Measurements from ENCODE around the gene UBL4B.
A peak's percentile ranks its signal among the peaks of the same experiment; 100 is the strongest.

UBL4B gene

GRCh38 chr1:110138956-110139355 lies 26.7 kb downstream of the UBL4B start:
- H3K9me3 ChIP-seq (ENCODE audit: control insufficient read depth, low read length): no peaks in the 10 kb centered on the region
- H3K4me2 ChIP-seq (ENCODE audit: low read length, poor library complexity, severe bottlenecking): no peak overlapping the region
- H3K27me3 ChIP-seq (ENCODE audit: control insufficient read depth in 1 of 2, insufficient read depth in 1 of 2, low read length in 2 of 2): peaks cover 58 to 78% of the 10 kb centered on the region in 2 experiments
- no peak overlapping the region for H3K23ac ChIP-seq (ENCODE audit: low read length in 2 of 2)
- 69% methylated on average over 2 of the region's 3 CpGs for WGBS
- H2AK5ac ChIP-seq (ENCODE audit: low read length, severe bottlenecking): no peak overlapping the region
- H3K14ac ChIP-seq (ENCODE audit: low read length in 2 of 2): no peak overlapping the region
- H2BK5ac ChIP-seq (ENCODE audit: low read depth, low read length, poor library complexity, severe bottlenecking): no peak overlapping the region
- no peak overlapping the region for H2BK12ac ChIP-seq (ENCODE audit: low read length in 2 of 2)
- H4K91ac ChIP-seq (ENCODE audit: low read length): no peak overlapping the region
- H3K79me1 ChIP-seq (replicated peaks; ENCODE audit: low read length, poor library complexity, severe bottlenecking): no peaks in the 10 kb centered on the region
- DNase-seq: no peak
- H3K4me3 ChIP-seq (ENCODE audit: insufficient read depth in 1 of 2, low read depth in 1 of 2, low read length in 2 of 2): no peak overlapping the region
- no peaks in the 10 kb centered on the region for H3K36me3 ChIP-seq (ENCODE audit: control insufficient read depth in 1 of 2, insufficient read depth in 2 of 2, low read depth in 1 of 2, low read length in 2 of 2)
- no peak overlapping the region for H3K9ac ChIP-seq (ENCODE audit: low read length)
- H3K4me1 ChIP-seq (ENCODE audit: control insufficient read depth, insufficient read depth, low read depth, low read length): no peaks in the 10 kb centered on the region
- no peak overlapping the region for H2BK15ac ChIP-seq (ENCODE audit: low read depth, poor library complexity, severe bottlenecking)
- no peak overlapping the region for H3K18ac ChIP-seq (ENCODE audit: low read depth in 1 of 2, low read length in 2 of 2)
- no peak overlapping the region for H3K27ac ChIP-seq (ENCODE audit: low read length, poor library complexity, severe bottlenecking)
- H4K8ac ChIP-seq (ENCODE audit: low read length): no peak overlapping the region
- H2AFZ ChIP-seq (ENCODE audit: low read depth, low read length): no peak overlapping the region
- no peak overlapping the region for H2BK120ac ChIP-seq (ENCODE audit: low read depth, low read length)
- H3K4ac ChIP-seq (ENCODE audit: low read depth in 1 of 2, low read length in 2 of 2): no peak overlapping the region

GRCh38 chr1:110144366-110144765 lies 32.1 kb downstream of the UBL4B start:
- H3K9me3 ChIP-seq (ENCODE audit: control insufficient read depth, low read length): no peaks in the 10 kb centered on the region
- no peak overlapping the region for H3K18ac ChIP-seq (ENCODE audit: low read depth in 1 of 2, low read length in 2 of 2)
- no peak overlapping the region for H3K9ac ChIP-seq (ENCODE audit: low read length)
- no peaks in the 10 kb centered on the region for H3K4me1 ChIP-seq (ENCODE audit: control insufficient read depth, insufficient read depth, low read depth, low read length)
- no peak overlapping the region for H4K91ac ChIP-seq (ENCODE audit: low read length)
- H3K4me3 ChIP-seq (ENCODE audit: insufficient read depth in 1 of 2, low read depth in 1 of 2, low read length in 2 of 2): no peak overlapping the region
- no peak overlapping the region for H3K4me2 ChIP-seq (ENCODE audit: low read length, poor library complexity, severe bottlenecking)
- DNase-seq: no peak
- H2AFZ ChIP-seq (ENCODE audit: low read depth, low read length): no peak overlapping the region
- peaks cover 64 to 91% of the 10 kb centered on the region in 2 experiments for H3K27me3 ChIP-seq (ENCODE audit: control insufficient read depth in 1 of 2, insufficient read depth in 1 of 2, low read length in 2 of 2)
- no peak overlapping the region for H3K27ac ChIP-seq (ENCODE audit: low read length, poor library complexity, severe bottlenecking)
- WGBS: 72% methylated on average over 2 of the region's 3 CpGs
- no peak overlapping the region for H2BK12ac ChIP-seq (ENCODE audit: low read length in 2 of 2)
- H4K8ac ChIP-seq (ENCODE audit: low read length): no peak overlapping the region
- H2BK120ac ChIP-seq (ENCODE audit: low read depth, low read length): no peak overlapping the region
- H3K14ac ChIP-seq (ENCODE audit: low read length in 2 of 2): no peak overlapping the region
- no peaks in the 10 kb centered on the region for H3K36me3 ChIP-seq (ENCODE audit: control insufficient read depth in 1 of 2, insufficient read depth in 2 of 2, low read depth in 1 of 2, low read length in 2 of 2)
- no peak overlapping the region for H2BK5ac ChIP-seq (ENCODE audit: low read depth, low read length, poor library complexity, severe bottlenecking)
- no peaks in the 10 kb centered on the region for H3K79me1 ChIP-seq (replicated peaks; ENCODE audit: low read length, poor library complexity, severe bottlenecking)
- H3K23ac ChIP-seq (ENCODE audit: low read length in 2 of 2): no peak overlapping the region
- H3K4ac ChIP-seq (ENCODE audit: low read depth in 1 of 2, low read length in 2 of 2): no peak overlapping the region
- H2AK5ac ChIP-seq (ENCODE audit: low read length, severe bottlenecking): no peak overlapping the region
- H2BK15ac ChIP-seq (ENCODE audit: low read depth, poor library complexity, severe bottlenecking): no peak overlapping the region

GRCh38 chr1:110148961-110149360 lies 36.7 kb downstream of the UBL4B start:
- Histone ChIP-seq H3K9ac (ENCODE audit: low read length) (no peak overlapping the region), H4K8ac (ENCODE audit: low read length) (no peak overlapping the region), H3K9me3 (ENCODE audit: control insufficient read depth, low read length) (no peaks in the 10 kb centered on the region), H3K4me3 (ENCODE audit: insufficient read depth in 1 of 2, low read depth in 1 of 2, low read length in 2 of 2) (no peak overlapping the region), H2BK15ac (ENCODE audit: low read depth, poor library complexity, severe bottlenecking) (no peak overlapping the region), H3K23ac (ENCODE audit: low read length in 2 of 2) (no peak overlapping the region), H2AK5ac (ENCODE audit: low read length, severe bottlenecking) (no peak overlapping the region), H2AFZ (ENCODE audit: low read depth, low read length) (no peak overlapping the region), H3K4ac (ENCODE audit: low read depth in 1 of 2, low read length in 2 of 2) (no peak overlapping the region), H3K27me3 (ENCODE audit: control insufficient read depth in 1 of 2, insufficient read depth in 1 of 2, low read length in 2 of 2) (peaks cover 63 to 80% of the 10 kb centered on the region in 2 experiments), H3K14ac (ENCODE audit: low read length in 2 of 2) (no peak overlapping the region), H3K18ac (ENCODE audit: low read depth in 1 of 2, low read length in 2 of 2) (no peak overlapping the region), H3K4me2 (ENCODE audit: low read length, poor library complexity, severe bottlenecking) (no peak overlapping the region), H4K91ac (ENCODE audit: low read length) (no peak overlapping the region), H3K79me1 (replicated peaks; ENCODE audit: low read length, poor library complexity, severe bottlenecking) (no peaks in the 10 kb centered on the region), H3K36me3 (ENCODE audit: control insufficient read depth in 1 of 2, insufficient read depth in 2 of 2, low read depth in 1 of 2, low read length in 2 of 2) (no peaks in the 10 kb centered on the region), H2BK120ac (ENCODE audit: low read depth, low read length) (no peak overlapping the region), H3K4me1 (ENCODE audit: control insufficient read depth, insufficient read depth, low read depth, low read length) (peaks cover 11% of the 10 kb centered on the region), H3K27ac (ENCODE audit: low read length, poor library complexity, severe bottlenecking) (no peak overlapping the region), H2BK12ac (ENCODE audit: low read length in 2 of 2) (no peak overlapping the region), H2BK5ac (ENCODE audit: low read depth, low read length, poor library complexity, severe bottlenecking) (no peak overlapping the region)
- 53% methylated on average over 4 of the region's 4 CpGs for WGBS
- DNase-seq: no peak

- Histone ChIP-seq H3K36me3 (ENCODE audit: control insufficient read depth in 1 of 2, insufficient read depth in 2 of 2, low read depth in 1 of 2, low read length in 2 of 2) (no peaks in the 10 kb centered on the region), H2AK5ac (ENCODE audit: low read length, severe bottlenecking) (no peak within 1 kb of the TSS), H3K14ac (ENCODE audit: low read length in 2 of 2) (no peak within 1 kb of the TSS), H3K79me1 (replicated peaks; ENCODE audit: low read length, poor library complexity, severe bottlenecking) (no peaks in the 10 kb centered on the region), H3K9ac (ENCODE audit: low read length) (peak within 1 kb of the TSS; percentile 34), H3K27ac (ENCODE audit: low read length, poor library complexity, severe bottlenecking) (no peak within 1 kb of the TSS), H2BK5ac (ENCODE audit: low read depth, low read length, poor library complexity, severe bottlenecking) (no peak within 1 kb of the TSS), H2BK15ac (ENCODE audit: low read depth, poor library complexity, severe bottlenecking) (no peak within 1 kb of the TSS), H3K23ac (ENCODE audit: low read length in 2 of 2) (no peak within 1 kb of the TSS), H3K18ac (ENCODE audit: low read depth in 1 of 2, low read length in 2 of 2) (no peak within 1 kb of the TSS), H3K4ac (ENCODE audit: low read depth in 1 of 2, low read length in 2 of 2) (no peak within 1 kb of the TSS), H2BK120ac (ENCODE audit: low read depth, low read length) (no peak within 1 kb of the TSS), H2AFZ (ENCODE audit: low read depth, low read length) (no peak within 1 kb of the TSS), H3K4me1 (ENCODE audit: control insufficient read depth, insufficient read depth, low read depth, low read length) (peaks cover 11% of the 10 kb centered on the region), H4K8ac (ENCODE audit: low read length) (no peak within 1 kb of the TSS), H3K4me2 (ENCODE audit: low read length, poor library complexity, severe bottlenecking) (peak within 1 kb of the TSS; percentile 68), H3K4me3 (ENCODE audit: insufficient read depth in 1 of 2, low read depth in 1 of 2, low read length in 2 of 2) (peak within 1 kb of the TSS; percentile 34 to 71), H3K9me3 (ENCODE audit: control insufficient read depth, low read length) (no peaks in the 10 kb centered on the region), H4K91ac (ENCODE audit: low read length) (no peak within 1 kb of the TSS), H3K27me3 (ENCODE audit: control insufficient read depth in 1 of 2, insufficient read depth in 1 of 2, low read length in 2 of 2) (peaks cover 63 to 84% of the 10 kb centered on the region in 2 experiments), H2BK12ac (ENCODE audit: low read length in 2 of 2) (no peak within 1 kb of the TSS)
- DNase-seq: peak; percentile 30
- under 1% methylated on average over 74 of the region's 104 CpGs for WGBS
These were observed 38.3 kb downstream of the UBL4B start, which contains the start of gene SLC6A17 for GRCh38 chr1:110150330-110151174. TSS of gene SLC6A17 (plus strand) at chr1:110150494. CDS start at chr1:110166930, 16,436 bp downstream.

Measured in mesenchymal stem cell (in vitro differentiated cells and primary cell).